ENCODE data around the gene MKX. TPM values are rescaled to one million over a fixed set of nuclear protein-coding genes. Genes with fewer than 3 reads are reported as not detected.

Gene MKX
- polyA plus RNA-seq, 2 of the 4 experiments (the other 2 are of a cell fraction) = 0.03 TPM; not detected in 1

DNA sequence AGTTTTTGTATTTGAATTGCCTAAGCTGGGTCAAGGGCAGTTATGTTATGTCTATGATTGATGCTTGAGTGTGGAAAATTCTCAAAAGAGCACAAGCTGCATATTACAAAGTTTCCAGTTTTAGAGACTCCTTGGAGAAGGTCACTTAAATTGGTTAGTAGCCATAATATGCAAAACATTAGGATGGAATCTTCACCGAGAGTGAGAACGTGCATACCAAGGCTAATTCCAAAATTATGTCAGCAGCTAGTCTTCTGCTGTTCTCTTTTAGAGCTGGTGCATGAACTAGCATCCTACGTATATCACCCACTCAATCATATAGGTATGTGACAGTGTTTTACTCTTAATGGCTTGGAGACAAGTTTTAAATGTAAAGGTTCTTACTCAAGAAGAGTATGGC, 49.2 kb downstream of the MKX start:
- no peak for ATAC-seq
- no peak overlapping the region for H3K4me3 ChIP-seq
- H3K4me1 ChIP-seq = no peaks in the 10 kb centered on the region
- WGBS (ENCODE audit: missing lambda C conversion rate) = 23% methylated on average over 3 of the region's 3 CpGs
- H3K9me3 ChIP-seq = no peaks in the 10 kb centered on the region
- CTCF ChIA-PET = interaction anchor here (1.0 kb wide), 1 partner anchor 138 kb away, joined by 4 read pairs; no protein-coding TSS in a partner anchor
- H3K27ac ChIP-seq = no peak overlapping the region
- FAIRE-seq = no peak
- no peak for DNase-seq (ENCODE audit: low read depth in 1 of 2, low spot score in 1 of 2)
- TF ChIP-seq RARB (CRISPR knock-in tag; IDR thresholded peaks at IDR 0.05) (no peak), RFX5 (IDR thresholded peaks at IDR 0.05) (no peak), POLR2A (IDR thresholded peaks at IDR 0.05; ENCODE audit: low read length) (no peak), EP300 (IDR thresholded peaks at IDR 0.05) (no peak), HDAC2 (IDR thresholded peaks at IDR 0.05) (no peak), ZSCAN20 (CRISPR knock-in tag; IDR thresholded peaks at IDR 0.05) (no peak), KDM5A (IDR thresholded peaks at IDR 0.05) (no peak), ZNF302 (CRISPR knock-in tag; IDR thresholded peaks at IDR 0.05) (no peak), KDM1A (IDR thresholded peaks at IDR 0.05; ENCODE audit: low read depth) (no peak), RCOR1 (IDR thresholded peaks at IDR 0.05; ENCODE audit: low read depth, low read length) (no peak), CEBPB (IDR thresholded peaks at IDR 0.05) (no peak), GATA3 (IDR thresholded peaks at IDR 0.05; ENCODE audit: borderline replicate concordance) (no peak), FOXS1 (CRISPR knock-in tag; IDR thresholded peaks at IDR 0.05) (no peak), MAZ (IDR thresholded peaks at IDR 0.05; ENCODE audit: borderline replicate concordance, low read depth, low read length) (no peak), HOXA7 (CRISPR knock-in tag; IDR thresholded peaks at IDR 0.05) (no peak)
- TF ChIP-seq, protein P1, sequence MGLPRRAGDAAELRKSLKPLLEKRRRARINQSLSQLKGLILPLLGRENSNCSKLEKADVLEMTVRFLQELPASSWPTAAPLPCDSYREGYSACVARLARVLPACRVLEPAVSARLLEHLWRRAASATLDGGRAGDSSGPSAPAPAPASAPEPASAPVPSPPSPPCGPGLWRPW (IDR thresholded peaks at IDR 0.05) = no peak
- TF ChIP-seq, protein P2, sequence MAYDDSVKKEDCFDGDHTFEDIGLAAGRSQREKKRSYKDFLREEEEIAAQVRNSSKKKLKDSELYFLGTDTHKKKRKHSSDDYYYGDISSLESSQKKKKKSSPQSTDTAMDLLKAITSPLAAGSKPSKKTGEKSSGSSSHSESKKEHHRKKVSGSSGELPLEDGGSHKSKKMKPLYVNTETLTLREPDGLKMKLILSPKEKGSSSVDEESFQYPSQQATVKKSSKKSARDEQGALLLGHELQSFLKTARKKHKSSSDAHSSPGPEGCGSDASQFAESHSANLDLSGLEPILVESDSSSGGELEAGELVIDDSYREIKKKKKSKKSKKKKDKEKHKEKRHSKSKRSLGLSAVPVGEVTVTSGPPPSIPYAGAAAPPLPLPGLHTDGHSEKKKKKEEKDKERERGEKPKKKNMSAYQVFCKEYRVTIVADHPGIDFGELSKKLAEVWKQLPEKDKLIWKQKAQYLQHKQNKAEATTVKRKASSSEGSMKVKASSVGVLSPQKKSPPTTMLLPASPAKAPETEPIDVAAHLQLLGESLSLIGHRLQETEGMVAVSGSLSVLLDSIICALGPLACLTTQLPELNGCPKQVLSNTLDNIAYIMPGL (CRISPR knock-in tag; IDR thresholded peaks at IDR 0.05; ENCODE audit: borderline replicate concordance) = no peak
- TF ChIP-seq, protein P3, sequence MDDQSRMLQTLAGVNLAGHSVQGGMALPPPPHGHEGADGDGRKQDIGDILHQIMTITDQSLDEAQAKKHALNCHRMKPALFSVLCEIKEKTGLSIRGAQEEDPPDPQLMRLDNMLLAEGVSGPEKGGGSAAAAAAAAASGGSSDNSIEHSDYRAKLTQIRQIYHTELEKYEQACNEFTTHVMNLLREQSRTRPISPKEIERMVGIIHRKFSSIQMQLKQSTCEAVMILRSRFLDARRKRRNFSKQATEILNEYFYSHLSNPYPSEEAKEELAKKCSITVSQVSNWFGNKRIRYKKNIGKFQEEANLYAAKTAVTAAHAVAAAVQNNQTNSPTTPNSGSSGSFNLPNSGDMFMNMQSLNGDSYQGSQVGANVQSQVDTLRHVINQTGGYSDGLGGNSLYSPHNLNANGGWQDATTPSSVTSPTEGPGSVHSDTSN (IDR thresholded peaks at IDR 0.05) = no peak
- no peak overlapping the region for H3K4me2 ChIP-seq
- POLR2A ChIA-PET = no interaction called here

DNA sequence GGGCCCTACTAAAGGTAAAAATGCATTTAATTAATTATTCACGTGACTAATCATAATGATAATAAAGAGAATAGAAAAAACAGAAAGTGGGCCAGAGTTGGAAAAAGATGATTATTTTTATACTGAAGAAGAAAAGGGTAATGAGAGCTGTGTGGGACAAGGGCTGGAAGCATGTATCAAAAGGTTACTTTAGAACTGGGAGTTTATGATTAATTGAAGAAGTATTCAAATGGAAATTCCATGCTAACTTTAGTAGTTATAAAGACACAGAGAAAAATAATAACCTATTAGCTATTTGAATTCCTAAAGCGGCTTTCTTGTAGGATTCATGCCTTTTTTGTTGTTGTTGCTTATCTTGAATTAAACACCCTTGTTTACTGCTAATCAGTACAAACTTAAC, 49.9 kb downstream of the MKX start:
- WGBS (ENCODE audit: missing lambda C conversion rate) = 11% methylated on average over 2 of the region's 2 CpGs
- TF ChIP-seq, protein P4, sequence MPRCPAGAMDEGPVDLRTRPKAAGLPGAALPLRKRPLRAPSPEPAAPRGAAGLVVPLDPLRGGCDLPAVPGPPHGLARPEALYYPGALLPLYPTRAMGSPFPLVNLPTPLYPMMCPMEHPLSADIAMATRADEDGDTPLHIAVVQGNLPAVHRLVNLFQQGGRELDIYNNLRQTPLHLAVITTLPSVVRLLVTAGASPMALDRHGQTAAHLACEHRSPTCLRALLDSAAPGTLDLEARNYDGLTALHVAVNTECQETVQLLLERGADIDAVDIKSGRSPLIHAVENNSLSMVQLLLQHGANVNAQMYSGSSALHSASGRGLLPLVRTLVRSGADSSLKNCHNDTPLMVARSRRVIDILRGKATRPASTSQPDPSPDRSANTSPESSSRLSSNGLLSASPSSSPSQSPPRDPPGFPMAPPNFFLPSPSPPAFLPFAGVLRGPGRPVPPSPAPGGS (IDR thresholded peaks at IDR 0.05) = no peak
- no peak for TF ChIP-seq EP300 (IDR thresholded peaks at IDR 0.05)
- H3K9me3 ChIP-seq = no peaks in the 10 kb centered on the region
- ChIA-PET POLR2A (no interaction called here), CTCF (interaction anchor here (0.7 to 1.2 kb wide), 3 partner anchors 58 to 484 kb away, joined by 3 to 4 read pairs (median 3); no protein-coding TSS in a partner anchor)
- DNase-seq (ENCODE audit: low read depth in 1 of 2, low spot score in 1 of 2) = no peak
- FAIRE-seq = no peak
- no peak overlapping the region for H3K4me2 ChIP-seq
- H3K4me1 ChIP-seq = no peaks in the 10 kb centered on the region
- no peak overlapping the region for H3K27ac ChIP-seq
- H3K4me3 ChIP-seq = no peak overlapping the region
- ATAC-seq = no peak

DNA sequence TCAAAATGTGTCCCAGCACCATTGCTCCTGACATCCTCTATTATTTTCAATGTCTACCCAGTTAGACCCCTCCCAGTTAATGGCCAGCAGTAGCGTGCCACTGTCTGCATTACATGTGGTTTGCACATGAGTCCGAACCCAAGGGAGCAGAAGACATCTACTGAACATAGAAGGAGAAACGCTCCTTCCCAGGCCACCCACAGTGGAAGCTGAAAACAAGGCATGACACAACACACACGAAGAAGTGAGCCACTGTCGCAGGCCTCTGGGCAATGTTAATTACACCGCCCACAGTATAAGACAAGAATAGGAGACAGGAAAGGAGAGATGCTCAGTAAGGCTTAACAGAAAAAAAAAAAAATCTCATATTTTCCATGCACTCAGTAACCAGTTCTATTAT, 50.5 kb downstream of the MKX start:
- Histone ChIP-seq H3K4me2 (no peak overlapping the region), H3K27ac (no peak overlapping the region), H3K9me3 (no peaks in the 10 kb centered on the region), H3K4me3 (no peak overlapping the region), H3K4me1 (no peaks in the 10 kb centered on the region)
- no peak for ATAC-seq
- DNase-seq (ENCODE audit: low read depth in 1 of 2, low spot score in 1 of 2) = no peak
- no peak for FAIRE-seq
- no peak for TF ChIP-seq PHF8 (IDR thresholded peaks at IDR 0.05; ENCODE audit: borderline replicate concordance, low read depth)
- no peak for TF ChIP-seq ESRRA (IDR thresholded peaks at IDR 0.05; ENCODE audit: borderline replicate concordance, low read length)
- no peak for TF ChIP-seq EHMT2 (IDR thresholded peaks at IDR 0.05; ENCODE audit: low read depth)
- no peak for TF ChIP-seq HOXB13 (CRISPR knock-in tag; IDR thresholded peaks at IDR 0.05; ENCODE audit: low read depth)
- TF ChIP-seq, protein P5, sequence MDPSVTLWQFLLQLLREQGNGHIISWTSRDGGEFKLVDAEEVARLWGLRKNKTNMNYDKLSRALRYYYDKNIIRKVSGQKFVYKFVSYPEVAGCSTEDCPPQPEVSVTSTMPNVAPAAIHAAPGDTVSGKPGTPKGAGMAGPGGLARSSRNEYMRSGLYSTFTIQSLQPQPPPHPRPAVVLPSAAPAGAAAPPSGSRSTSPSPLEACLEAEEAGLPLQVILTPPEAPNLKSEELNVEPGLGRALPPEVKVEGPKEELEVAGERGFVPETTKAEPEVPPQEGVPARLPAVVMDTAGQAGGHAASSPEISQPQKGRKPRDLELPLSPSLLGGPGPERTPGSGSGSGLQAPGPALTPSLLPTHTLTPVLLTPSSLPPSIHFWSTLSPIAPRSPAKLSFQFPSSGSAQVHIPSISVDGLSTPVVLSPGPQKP (IDR thresholded peaks at IDR 0.05; ENCODE audit: low read depth, low read length) = no peak
- TF ChIP-seq, protein P6, sequence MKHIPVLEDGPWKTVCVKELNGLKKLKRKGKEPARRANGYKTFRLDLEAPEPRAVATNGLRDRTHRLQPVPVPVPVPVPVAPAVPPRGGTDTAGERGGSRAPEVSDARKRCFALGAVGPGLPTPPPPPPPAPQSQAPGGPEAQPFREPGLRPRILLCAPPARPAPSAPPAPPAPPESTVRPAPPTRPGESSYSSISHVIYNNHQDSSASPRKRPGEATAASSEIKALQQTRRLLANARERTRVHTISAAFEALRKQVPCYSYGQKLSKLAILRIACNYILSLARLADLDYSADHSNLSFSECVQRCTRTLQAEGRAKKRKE (CRISPR knock-in tag; IDR thresholded peaks at IDR 0.05; ENCODE audit: low read depth) = no peak
- ChIA-PET POLR2A (no interaction called here), CTCF (interaction anchor here (1.2 kb wide), 1 partner anchor 57 kb away, joined by 3 read pairs; no protein-coding TSS in a partner anchor)
- WGBS (ENCODE audit: missing lambda C conversion rate) = 42% methylated on average over 6 of the region's 6 CpGs
